HG02759 (cell line): Measurements from ENCODE around the gene ELAC2.
"Not testable (repeated sequence)": the region's sequence is repeated elsewhere in the genome, so short reads cannot be mapped to it uniquely, and the experiment has no call there.

Experiments used
- ATAC-seq: cut with Tn5 transposase; IDR thresholded peaks from one replicate; pipeline ENCODE4 v1.9.1; 2021; ENCODE audit warnings: mild to moderate bottlenecking, moderate library complexity; ENCODE audit not compliant: unreplicated experiment

Gene ELAC2

DNA sequence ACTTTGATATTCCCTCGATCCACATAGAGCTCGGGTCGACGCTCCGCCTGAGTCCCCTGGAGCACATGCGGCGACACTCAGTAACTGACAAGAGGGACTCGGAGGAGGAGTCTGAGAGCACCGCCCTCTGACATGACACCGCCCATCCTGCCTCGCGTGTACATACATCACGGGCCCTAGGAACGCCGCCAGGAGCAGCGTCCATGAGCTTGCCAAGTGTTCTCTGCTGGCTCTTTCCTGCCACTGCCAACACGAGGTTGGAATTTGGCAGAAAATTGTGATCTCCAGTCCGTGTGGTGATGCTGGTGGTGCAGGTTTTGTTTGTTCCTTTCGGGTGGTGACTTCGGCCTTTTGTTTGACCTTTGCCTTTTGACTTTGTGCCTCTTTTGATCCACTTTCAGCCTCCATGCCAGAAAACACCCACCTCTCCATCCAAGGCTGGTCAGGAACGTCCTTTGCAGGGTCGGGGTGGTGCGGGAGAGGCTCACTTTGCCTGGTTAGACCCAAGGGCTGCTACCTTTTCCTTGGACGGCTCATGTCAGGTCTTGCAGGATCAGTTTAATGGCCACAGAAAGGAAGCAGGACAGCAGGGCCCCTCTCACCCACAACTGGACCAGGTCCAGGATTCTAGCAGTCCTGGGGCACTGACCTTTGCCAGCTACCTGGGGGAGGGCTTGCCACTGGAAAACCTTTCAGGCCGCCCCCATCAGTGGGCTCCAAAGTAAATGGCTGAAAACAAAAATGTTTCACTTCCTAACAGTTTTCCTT, 27.6 kb downstream of the ELAC2 start:
- ATAC-seq = no peak

DNA sequence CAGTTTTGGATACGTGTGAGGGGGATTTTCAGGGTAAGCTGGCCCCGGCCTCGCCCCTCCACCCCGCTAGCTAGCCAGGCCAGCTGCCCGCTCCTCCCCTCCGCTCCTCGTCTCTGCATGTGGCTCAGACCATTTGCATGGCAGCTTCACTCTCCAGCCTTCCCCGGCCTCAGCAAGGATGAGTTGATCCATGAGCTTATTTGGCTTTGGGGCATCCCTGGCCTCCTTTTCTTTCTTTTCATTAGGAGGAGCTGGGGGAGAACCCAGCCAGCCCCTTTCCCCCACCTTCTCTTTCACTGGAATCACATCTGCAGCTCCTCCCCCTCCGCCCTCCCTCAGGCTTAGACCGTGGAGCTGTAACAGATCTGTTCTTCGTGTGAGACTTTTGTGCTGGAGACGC, 30.7 kb downstream of the ELAC2 start:
- no peak for ATAC-seq

DNA sequence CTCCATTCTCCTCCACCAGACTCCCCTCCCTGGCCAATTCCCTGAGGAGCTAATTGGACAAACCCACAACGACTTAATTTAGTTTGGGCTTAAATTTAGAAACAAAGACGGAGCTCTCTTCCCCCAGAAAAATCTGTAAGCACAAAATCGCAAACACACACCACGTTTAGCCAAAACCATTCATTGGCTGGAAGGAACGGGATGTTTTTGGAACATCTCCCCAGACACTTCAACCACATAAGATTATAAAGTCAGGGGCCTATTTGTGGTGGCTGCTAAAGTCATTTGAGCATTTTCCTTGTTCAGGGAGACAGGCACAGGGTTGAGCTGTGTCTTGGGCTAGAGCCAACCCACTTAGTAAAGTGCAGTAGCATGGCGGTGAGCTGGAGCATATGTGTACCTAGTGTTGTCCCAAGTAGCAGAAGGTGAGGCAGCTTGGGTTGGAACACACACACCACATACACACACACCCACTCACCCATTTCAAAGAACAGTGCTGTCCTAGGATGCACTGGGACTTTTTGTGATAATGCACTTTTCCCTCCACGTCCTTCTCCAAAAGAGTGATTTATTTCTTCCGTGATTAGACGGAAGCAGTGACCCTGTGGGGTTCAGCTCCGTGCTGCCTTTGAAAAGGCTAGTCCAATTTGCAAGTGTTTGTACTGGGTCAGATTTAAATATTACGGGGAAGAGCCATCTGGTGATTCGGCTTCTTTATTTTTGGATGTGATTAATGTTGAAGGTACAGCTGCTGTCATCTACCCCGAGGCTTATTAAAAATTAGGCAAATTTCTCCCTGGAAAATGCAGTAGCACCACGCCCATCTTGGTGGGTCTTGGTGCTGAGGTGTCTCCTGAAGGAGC, 32.2 kb downstream of the ELAC2 start:
- ATAC-seq = no peak

DNA sequence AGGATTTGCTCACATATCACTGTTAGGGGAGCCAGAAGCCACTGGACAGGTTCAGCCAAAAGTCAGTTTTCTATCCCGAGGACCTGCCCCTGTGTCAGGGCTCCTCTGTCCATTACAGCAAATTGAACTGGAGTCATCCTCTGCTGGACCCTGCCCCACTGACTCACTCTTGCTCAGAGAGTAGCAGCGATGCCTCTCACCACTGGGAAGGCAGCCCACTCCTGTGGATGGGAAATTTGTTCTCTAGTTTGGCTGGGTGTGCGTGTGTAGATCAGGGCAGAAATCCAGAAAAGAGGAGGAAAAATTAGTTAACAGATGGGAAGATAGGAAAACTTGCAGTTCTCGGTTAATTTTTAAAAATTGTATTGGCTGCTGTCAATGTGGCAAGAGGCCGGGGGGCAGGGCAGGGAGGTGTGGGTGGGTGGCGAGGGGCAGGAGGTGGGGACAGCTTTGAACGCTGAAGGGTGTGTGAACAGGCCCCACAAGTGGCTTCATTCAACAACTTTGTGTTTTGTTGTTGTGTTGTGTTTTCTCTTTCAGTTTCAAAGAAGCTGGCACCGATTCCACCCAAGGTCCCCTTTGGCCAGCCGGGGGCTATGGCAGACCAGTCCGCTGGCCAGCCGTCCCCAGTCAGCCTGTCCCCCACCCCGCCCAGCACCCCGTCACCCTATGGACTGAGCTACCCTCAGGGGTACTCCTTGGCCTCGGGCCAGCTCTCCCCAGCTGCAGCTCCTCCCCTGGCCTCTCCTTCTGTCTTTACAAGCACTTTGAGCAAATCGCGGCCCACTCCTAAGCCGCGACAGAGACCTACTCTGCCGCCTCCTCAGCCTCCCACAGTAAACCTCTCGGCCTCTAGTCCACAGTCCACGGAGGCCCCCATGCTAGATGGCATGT, 33.6 kb downstream of the ELAC2 start:
- ATAC-seq = no peak

DNA sequence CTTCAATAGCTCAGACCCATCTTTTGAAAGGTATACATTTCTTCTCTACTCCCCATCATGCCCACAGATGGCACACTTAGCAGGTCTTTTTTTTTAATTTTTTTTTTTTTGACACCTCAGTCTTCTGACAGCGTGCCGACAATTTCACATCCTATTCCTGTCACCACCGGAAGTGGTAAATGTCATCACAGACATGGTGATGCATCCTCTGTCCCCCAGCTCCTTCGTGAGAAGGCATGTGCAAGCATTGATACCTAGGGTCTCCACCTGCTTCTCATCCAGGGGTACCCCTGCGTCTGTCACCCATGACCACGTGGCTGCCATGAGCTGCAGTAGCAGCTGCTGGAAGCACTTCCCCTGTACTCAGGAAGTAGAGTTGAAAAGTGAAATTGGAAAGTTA, 35.6 kb downstream of the ELAC2 start:
- ATAC-seq = no peak

DNA sequence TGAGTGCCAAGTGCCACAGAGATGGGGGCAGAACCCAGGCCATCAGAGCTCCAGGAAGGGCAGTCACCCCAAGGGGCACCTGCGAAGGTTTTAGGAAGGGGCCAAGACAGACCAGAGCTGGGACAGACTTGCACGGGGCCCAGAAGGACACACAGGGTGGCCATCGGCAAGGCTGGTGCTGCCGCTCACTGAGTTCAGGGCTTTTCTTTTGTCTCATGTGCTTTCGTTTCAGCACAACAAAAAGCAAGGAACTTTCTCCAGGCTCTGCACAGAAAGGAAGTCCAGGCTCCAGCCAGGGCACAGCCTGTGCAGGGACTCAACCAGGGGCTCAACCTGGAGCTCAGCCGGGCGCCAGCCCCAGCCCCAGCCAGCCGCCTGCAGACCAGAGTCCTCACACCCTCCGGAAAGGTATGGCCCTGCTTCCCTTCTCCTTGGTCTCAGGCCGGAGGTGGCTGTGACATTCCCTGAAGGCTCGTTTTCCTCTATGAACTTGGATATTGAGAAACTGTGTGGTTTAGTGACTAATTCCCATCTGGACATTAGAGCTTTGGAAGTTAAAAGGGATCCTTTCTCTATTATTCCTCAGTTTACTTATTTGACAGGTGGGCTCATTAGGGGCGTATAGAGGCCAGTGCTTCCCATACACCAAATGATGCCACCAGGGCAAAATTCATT, 37.9 kb downstream of the ELAC2 start:
- ATAC-seq = no peak

DNA sequence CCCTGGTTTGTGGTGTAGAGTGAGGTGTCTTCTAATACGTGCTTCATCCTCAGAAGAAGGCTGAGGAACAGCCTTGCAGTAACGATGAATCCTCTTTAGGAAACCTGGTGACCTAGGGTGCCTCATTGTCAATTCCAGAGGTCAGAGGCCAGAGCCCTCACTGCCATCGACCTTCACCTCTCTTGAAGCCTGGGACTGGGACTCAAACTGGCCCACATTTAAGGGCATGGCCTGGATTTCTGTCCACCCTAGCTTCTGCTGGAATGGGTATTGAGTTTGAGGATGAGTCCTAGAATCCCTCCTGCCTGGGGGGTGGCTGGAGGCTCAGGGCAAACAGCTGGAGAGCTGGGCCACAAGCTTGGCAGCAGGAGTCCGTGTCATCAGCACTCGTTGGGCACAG, 38.6 kb downstream of the ELAC2 start:
- ATAC-seq = no peak

DNA sequence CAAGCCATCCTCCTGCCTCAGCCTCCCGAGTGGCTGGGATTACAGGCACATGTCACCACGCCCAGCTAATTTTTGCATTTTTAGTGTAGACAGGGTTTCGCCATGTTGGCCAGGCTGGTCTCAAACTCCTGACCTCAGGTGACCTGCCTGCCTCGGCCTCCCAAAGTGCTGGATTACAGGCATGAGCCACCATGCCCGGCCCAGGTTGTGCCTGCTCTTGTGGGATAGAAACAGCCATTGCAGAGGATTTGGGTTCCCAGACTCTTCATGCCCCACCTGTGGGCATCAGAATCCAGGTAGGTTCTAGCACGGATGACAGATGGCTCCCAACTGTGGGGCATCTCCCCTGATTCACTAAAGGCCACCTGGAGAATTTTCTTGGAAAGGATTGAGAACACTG, 39.0 kb downstream of the ELAC2 start:
- ATAC-seq = not testable (repeated sequence)

DNA sequence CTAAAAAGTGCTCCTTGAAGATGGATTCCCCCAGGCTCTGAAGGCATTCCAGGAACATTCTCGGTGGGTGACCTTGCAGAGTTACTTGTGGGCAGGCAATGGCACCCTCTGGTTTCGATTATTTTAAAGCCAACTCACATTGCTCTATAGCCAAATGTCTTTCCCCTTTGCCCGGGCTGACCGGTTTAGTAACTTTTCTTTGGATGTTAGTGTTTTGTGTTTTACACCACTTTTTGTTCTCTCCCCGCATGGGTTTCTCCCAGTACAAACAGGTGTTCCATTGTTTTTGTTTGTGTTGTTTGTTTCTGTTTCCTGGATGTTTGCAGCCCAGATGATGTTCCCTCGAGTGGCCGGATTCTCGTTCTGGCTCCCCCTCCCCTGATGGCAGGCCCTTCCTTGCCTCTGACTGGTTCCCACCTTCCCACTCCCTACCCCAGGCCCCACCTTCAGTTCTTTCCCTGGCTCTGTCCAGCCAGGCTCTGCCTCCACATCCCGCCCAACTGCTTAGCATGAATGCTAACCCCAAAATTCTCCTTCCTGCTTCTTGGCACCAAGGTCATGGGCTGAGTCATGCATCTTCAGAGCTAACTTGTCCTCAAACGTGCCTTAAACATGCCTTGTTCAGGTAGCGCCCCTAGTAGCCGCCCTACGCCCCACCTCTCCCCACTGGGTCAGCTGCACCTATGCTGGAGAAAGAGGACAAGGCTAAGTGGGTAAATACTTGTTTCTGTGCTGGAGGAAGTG, 40.6 kb downstream of the ELAC2 start:
- no peak for ATAC-seq

DNA sequence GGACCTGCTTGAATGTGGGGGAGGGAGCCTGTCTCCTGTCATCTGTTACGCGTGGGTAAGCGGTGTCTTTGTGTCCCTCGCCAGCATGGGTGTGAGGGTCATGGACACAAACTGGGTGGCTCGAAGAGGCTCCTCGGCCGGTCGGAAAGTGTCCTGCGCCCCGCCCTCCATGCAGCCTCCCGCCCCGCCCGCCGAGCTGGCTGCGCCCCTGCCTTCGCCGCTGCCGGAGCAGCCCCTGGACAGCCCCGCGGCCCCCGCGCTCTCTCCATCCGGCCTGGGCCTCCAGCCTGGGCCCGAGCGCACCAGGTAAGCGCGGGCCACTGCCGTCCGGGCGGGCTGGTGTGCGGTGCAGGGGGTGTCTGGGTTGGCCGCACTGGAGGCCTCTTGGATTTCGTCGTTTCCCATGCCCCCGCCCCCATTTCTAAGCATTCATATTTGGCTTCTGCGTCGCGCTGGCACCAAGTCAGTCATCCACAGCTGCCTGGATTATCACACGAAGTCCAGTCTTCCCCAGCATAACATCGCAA, 43.8 kb downstream of the ELAC2 start:
- ATAC-seq = no peak

DNA sequence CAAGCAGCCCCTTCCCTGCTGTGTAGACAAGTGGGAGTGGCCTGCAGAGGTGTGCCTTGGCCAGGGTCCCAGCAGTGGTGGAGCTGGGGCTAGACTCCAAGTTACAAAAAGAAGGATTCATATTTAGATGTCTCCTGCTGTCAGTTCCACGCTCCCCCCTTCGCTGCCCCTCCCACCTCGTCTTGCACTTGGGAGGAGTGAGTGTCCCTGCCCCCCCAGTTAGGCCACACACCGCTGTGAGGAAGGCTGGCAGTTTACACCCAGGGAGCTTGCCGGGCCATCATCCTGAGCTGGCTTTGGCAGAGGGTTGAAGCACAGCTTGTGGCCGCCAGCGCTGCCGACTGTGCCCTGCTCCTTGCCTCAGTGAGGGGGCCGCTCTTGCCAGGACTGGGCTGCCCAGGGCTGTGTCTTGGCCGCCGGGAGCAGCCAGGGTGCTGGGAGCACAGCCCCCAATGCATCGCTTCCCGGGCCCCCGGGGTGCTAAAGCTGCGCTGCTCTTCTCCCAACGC, 44.3 kb downstream of the ELAC2 start:
- ATAC-seq = no peak

DNA sequence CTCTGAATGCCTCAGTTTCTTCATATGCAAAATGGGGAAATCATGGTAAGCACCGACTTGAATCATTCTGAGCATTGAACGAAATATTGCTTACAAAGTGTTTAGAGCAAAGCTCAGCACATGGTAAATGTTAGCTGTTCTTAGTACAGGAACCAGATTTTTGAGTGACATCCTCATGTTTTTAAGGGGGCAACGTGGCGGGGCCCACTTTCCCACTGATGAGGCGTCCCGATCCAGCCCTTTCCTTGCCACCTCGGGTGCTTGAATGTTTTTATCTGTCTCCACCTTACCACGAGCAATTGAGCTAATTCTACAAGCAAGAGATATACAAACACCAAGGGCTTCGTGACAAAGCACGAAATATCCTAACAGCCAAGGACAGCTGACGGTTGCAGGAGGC, 49.9 kb downstream of the ELAC2 start:
- no peak for ATAC-seq

DNA sequence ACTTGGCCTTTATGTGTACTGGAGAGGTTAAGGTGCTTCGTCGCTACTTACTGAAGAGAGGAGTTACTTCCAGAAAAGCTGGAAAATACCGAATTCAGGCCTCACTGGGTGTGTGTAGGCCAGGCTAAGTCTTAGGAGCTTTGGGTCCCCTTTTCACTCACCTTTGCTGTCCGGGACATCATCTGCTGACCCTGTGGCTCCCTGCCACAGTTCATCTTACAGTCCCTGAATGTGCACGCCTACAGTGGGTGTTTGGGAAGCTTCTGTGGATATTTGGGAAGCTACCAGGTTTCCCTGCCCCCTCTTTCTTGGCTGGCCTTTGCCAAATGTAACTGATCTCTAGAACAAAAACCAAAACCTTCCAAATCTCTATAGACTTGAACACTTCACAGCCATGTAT, 51.4 kb downstream of the ELAC2 start:
- no peak for ATAC-seq

DNA sequence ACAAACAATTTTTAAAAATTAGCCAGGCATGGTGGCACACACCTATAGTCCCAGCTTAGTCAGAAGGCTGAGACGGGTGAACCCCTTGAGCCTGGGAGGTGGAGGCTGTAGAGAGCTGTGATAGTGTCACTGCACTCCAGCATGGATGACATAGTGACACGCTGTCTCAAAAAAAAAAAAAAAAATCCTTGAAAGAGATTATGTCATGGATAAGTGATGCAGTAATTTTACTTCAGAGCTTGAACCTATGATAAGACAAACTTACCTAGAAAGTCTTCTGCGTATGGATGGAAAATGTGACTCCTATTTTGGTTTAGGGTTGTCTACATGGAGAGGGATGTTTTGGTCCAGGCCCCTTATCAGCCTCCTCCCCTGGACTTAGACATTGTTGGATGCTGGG, 51.8 kb downstream of the ELAC2 start:
- ATAC-seq = no peak

DNA sequence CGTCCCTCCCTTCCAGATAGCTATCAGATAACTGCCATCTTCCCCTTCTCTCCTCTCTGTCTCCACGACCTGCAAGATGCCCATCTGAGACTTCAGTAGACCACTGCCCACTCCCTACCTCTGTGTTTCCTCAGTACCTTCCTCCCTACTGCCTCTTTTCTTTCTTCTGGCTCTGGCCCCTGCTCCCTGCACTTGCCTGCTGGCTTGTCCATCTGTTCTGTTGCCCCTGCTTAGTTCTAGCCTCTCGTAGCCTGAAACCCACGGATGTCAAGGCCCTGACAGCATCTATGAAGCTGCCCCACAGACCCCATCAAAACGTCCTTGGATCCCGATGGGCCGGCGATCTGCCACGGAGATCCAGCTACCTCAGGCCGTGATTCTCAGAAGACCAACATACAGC, 53.0 kb downstream of the ELAC2 start:
- no peak for ATAC-seq

DNA sequence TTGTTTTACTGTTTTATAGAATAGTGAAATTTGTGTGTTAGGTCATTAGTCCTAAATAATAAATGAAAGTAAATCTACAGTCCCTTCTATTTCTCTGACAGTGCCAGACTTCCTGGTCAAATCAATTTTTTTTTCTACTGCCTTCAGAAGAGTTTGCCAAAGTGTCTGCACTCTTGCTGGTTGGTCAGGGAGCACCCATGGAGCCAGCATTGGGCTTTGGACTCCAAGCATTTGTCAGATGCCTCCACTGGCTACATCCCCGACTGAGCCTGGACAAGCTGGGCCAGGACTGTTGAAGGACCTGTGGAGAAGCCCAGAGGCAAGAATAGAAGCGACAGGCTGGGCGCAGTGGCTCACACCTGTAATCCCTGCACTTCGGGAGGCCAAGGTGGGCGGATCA, 53.7 kb downstream of the ELAC2 start:
- ATAC-seq = no peak

DNA sequence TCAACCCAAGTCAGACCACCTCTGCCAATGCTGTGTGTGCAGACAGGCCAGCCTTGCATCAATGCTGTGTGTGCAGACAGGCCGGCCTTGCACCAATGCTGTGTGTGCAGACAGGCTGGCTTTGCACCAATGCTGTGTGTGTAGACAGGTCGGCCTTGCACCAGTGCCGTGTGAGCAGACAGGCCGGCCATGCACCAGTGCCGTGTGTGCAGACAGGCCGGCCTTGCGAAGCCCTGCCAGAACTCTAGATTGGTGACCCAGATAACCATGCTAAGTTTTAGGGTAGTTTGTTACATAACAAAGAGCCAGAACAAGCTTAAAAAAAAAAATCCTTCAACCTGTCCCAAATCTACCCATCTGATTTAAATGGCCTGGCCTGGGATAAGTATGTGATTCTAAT, 54.3 kb downstream of the ELAC2 start:
- ATAC-seq = no peak

DNA sequence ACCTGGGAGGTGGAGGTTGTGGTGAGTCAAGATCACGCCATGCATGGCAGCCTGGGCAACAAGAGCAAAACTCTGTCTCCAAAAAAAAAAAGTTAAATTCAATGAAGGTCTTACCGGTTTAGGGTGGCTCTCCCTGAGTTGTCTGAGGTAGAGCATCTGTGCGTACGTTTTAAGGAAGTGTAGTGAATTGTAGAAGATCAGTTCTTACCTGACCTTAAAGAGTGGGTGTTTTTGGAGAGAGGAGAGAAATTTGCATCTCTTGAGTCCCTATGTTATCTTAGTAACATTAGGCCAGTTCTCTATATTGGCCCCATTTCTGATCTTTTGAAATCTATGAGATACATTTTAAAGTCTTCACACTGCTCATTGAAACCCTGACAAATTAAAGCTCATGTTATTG, 56.2 kb downstream of the ELAC2 start:
- no peak for ATAC-seq

DNA sequence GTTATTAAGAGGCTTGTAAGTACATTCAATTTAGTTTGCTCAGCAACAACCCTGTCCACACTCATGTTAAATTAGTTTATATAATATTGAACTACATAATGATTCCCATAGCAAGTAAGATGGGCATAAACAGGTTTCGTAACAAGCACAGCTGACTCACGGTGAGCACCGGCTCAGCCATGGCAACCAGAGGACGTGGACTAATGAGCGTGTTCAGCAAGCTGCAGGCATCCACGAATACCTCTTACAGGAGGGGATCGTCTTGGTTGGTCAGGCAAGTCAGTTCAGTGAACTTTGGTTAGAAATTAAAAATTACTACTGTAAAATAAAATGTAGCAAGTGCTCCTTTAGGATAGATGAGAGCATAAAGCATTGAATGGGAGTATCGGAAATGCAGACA, 58.4 kb downstream of the ELAC2 start:
- ATAC-seq = no peak

DNA sequence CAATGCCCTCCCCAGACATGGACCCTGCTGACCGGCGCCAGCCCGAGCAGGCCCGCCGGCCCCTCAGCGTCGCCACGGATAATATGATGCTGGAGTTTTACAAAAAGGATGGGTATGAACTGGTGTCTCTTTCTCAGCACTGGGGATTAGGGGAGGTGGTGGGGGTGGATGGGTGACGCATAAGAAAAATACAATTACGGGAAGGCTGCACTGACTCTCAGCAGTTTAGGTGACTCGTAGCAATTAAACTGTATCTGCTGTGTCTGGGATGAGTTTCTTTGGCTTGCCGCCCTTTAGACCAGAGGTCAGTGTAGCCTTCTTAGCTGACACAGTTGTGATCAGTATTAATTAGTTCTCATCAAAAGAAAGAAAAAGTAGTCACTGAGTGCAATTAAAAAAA, 59.0 kb downstream of the ELAC2 start:
- no peak for ATAC-seq
